ENCODE data around the gene BCAN.

Gene BCAN

GRCh38 chr1:156643049-156643777, 1.3 kb downstream of the BCAN start:
- TF ChIP-seq, protein P1, sequence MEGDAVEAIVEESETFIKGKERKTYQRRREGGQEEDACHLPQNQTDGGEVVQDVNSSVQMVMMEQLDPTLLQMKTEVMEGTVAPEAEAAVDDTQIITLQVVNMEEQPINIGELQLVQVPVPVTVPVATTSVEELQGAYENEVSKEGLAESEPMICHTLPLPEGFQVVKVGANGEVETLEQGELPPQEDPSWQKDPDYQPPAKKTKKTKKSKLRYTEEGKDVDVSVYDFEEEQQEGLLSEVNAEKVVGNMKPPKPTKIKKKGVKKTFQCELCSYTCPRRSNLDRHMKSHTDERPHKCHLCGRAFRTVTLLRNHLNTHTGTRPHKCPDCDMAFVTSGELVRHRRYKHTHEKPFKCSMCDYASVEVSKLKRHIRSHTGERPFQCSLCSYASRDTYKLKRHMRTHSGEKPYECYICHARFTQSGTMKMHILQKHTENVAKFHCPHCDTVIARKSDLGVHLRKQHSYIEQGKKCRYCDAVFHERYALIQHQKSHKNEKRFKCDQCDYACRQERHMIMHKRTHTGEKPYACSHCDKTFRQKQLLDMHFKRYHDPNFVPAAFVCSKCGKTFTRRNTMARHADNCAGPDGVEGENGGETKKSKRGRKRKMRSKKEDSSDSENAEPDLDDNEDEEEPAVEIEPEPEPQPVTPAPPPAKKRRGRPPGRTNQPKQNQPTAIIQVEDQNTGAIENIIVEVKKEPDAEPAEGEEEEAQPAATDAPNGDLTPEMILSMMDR (conservative IDR thresholded peaks at IDR 0.05) = no peak

DNA sequence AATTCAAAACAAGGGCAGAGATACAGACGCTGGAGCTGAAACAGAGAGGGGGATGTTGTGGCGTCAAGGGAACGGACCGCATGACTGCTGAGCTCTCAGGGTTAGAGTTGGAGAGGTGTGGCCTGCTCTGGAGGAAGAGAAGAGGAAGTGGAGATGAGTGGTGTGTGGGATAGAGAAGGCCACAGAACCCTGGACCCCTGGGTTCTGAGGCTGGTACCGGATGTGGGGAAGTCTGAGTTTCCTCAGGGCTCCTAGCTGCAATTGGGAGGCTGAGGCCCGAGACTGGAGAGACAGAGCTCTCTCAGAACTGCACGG, 1.8 kb downstream of the BCAN start:
- no peak overlapping the region for H3K27ac ChIP-seq
- TF ChIP-seq, protein P1 (conservative IDR thresholded peaks at IDR 0.05) = no peak

More at GRCh38 chr1:156643049-156643777, 1.3 kb downstream of the BCAN start:
- no peak overlapping the region for H3K27ac ChIP-seq

GRCh38 chr1:156644146-156644545, 2.2 kb downstream of the BCAN start:
- H3K27ac ChIP-seq = no peak overlapping the region
- TF ChIP-seq, protein P1 (conservative IDR thresholded peaks at IDR 0.05) = no peak

DNA sequence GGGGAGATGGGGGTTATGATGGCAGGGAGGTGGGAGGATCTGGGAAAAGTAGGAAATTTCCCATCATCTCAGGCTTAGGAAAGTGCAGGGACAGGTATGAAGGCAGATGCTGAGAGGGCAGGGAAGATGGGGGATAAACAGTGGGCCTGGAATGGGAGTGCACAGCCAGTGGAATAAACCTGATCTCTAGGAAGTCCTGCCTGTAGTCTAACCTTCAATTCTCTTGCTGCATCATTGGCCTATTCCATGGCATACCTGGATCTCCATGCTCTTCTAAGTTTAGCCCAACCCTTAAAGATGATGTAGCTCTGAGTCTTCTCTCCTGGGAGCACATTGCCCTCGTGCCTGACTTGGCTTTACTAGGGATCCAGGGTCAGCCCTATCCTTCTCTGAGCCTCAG, 2.7 kb downstream of the BCAN start:
- TF ChIP-seq, protein P1 (conservative IDR thresholded peaks at IDR 0.05) = no peak

DNA sequence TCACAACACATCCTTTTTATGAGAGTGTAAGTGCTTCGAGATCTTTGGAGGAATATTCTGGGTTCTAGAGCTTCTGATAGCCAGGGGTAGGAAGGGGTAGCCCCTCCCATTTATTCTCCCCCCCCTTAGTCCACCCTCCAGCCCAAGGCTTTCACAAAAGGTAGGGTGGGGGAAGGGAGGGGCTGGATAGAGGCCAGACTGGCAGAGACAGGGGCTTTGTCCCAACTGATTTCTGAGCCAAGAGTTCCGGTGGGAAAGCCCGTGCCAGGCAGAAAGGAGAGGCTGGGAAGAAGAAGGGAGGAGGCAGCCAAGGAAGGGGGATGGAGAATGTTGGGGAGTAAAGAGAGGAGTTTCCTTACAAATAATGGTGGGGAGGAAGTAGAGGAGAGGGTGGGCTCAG, 3.1 kb downstream of the BCAN start:
- H3K27ac ChIP-seq = no peak overlapping the region
- TF ChIP-seq, protein P1 (conservative IDR thresholded peaks at IDR 0.05) = no peak

More for the DNA sequence above, 2.7 kb downstream of the BCAN start:
- no peak overlapping the region for H3K27ac ChIP-seq

DNA sequence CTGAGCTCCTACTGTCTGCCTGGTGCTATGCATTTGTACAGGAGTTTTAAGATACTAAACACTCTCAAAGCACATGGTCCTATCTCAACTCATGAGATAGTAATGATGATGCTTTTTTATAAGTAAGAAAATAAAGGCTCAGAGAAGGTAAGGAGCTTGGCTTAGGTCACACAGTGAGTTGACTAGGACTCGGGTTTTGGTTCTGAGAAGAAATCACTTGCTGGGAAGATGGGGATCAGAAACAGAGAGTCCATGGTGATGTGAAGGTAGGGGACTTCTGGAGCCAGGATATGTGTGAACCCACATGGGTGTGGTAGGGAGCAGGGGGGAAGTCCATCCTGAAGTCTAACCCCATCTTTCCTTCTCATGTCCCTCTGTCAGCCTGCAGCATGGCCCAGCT, 3.7 kb downstream of the BCAN start:
- TF ChIP-seq, protein P1 (conservative IDR thresholded peaks at IDR 0.05) = no peak
- H3K27ac ChIP-seq = no peak overlapping the region

DNA sequence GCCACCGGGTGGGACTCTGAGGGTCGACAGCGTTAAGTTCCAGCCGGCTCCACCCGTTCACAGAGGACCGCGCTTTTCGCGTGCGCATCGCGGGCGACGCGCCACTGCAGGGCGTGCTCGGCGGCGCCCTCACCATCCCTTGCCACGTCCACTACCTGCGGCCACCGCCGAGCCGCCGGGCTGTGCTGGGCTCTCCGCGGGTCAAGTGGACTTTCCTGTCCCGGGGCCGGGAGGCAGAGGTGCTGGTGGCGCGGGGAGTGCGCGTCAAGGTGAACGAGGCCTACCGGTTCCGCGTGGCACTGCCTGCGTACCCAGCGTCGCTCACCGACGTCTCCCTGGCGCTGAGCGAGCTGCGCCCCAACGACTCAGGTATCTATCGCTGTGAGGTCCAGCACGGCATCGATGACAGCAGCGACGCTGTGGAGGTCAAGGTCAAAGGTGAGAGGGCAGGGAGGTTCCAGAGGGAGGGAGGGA, 4.9 kb downstream of the BCAN start:
- TF ChIP-seq, protein P1 (conservative IDR thresholded peaks at IDR 0.05) = no peak
- H3K27ac ChIP-seq = no peak overlapping the region
